ENCODE data around the gene GCSH.

- TF ChIP-seq CTCF (conservative IDR thresholded peaks at IDR 0.05; ENCODE audit: low read length) (no peak), EZH2phosphoT487 (IDR thresholded peaks at IDR 0.05; ENCODE audit: borderline replicate concordance, low read depth, low read length) (no peak)
These were observed 25.2 kb downstream of the GCSH start for GRCh38 chr16:81070979-81071378.
